ENCODE results near the gene SLC30A7.
A peak's percentile ranks its signal among the peaks of the same experiment; 100 is the strongest.
"Not testable (repeated sequence)": the region's sequence is repeated elsewhere in the genome, so short reads cannot be mapped to it uniquely, and the experiment has no call there.

The SLC30A7 gene

GRCh38 chr1:100895540-100896480, at the start of gene SLC30A7:
TSS of gene SLC30A7 (plus strand) at chr1:100896090. CDS start at chr1:100896263, 173 bp downstream.
- peak; percentile 90 to 99 (median 93) for DNase-seq (ENCODE audit: low read depth in 3 of 3, low spot score in 1 of 3)

GRCh38 chr1:100847361-100848082, 48.4 kb upstream of the SLC30A7 start:
- no peak for DNase-seq (ENCODE audit: low read depth in 3 of 3, low spot score in 1 of 3)

GRCh38 chr1:100851726-100852125, 44.2 kb upstream of the SLC30A7 start:
- DNase-seq (ENCODE audit: low read depth in 3 of 3, low spot score in 1 of 3) = no peak

- no peak for DNase-seq (ENCODE audit: low read depth in 3 of 3, low spot score in 1 of 3)
These were observed 42.9 kb upstream of the SLC30A7 start for GRCh38 chr1:100852976-100853375.

- DNase-seq (ENCODE audit: low read depth in 3 of 3, low spot score in 1 of 3) = not testable (repeated sequence)
These were observed 40.8 kb upstream of the SLC30A7 start for GRCh38 chr1:100855116-100855515.

GRCh38 chr1:100860397-100860991, 35.4 kb upstream of the SLC30A7 start:
- DNase-seq (ENCODE audit: low read depth in 3 of 3, low spot score in 1 of 3) = no peak

GRCh38 chr1:100861379-100861778, 34.5 kb upstream of the SLC30A7 start:
- no peak for DNase-seq (ENCODE audit: low read depth in 3 of 3, low spot score in 1 of 3)

GRCh38 chr1:100862591-100862990, 33.3 kb upstream of the SLC30A7 start:
- no peak for DNase-seq (ENCODE audit: low read depth in 3 of 3, low spot score in 1 of 3)

- no peak for DNase-seq (ENCODE audit: low read depth in 3 of 3, low spot score in 1 of 3)
These were observed 29.6 kb upstream of the SLC30A7 start for GRCh38 chr1:100866041-100866900.

- no peak for DNase-seq (ENCODE audit: low read depth in 3 of 3, low spot score in 1 of 3)
These were observed 29.0 kb upstream of the SLC30A7 start for GRCh38 chr1:100866901-100867206.

- no peak for DNase-seq (ENCODE audit: low read depth in 3 of 3, low spot score in 1 of 3)
These were observed 27.4 kb upstream of the SLC30A7 start for GRCh38 chr1:100868364-100868995.

- DNase-seq (ENCODE audit: low read depth in 3 of 3, low spot score in 1 of 3) = no peak
These were observed 25.9 kb upstream of the SLC30A7 start for GRCh38 chr1:100869996-100870395.

- no peak for DNase-seq (ENCODE audit: low read depth in 3 of 3, low spot score in 1 of 3)
These were observed 21.5 kb upstream of the SLC30A7 start for GRCh38 chr1:100874433-100874832.

- DNase-seq (ENCODE audit: low read depth in 3 of 3, low spot score in 1 of 3) = no peak
These were observed 20.7 kb upstream of the SLC30A7 start for GRCh38 chr1:100875228-100875627.

- no peak for DNase-seq (ENCODE audit: low read depth in 3 of 3, low spot score in 1 of 3)
These were observed 19.6 kb upstream of the SLC30A7 start for GRCh38 chr1:100876291-100876690.

- DNase-seq (ENCODE audit: low read depth in 3 of 3, low spot score in 1 of 3) = no peak
These were observed 16.5 kb upstream of the SLC30A7 start for GRCh38 chr1:100879422-100879821.

GRCh38 chr1:100881687-100882086, 14.2 kb upstream of the SLC30A7 start:
- DNase-seq (ENCODE audit: low read depth in 3 of 3, low spot score in 1 of 3) = no peak

GRCh38 chr1:100882698-100883097, 13.2 kb upstream of the SLC30A7 start:
- DNase-seq (ENCODE audit: low read depth in 3 of 3, low spot score in 1 of 3) = no peak

- no peak for DNase-seq (ENCODE audit: low read depth in 3 of 3, low spot score in 1 of 3)
These were observed 11.9 kb upstream of the SLC30A7 start for GRCh38 chr1:100883963-100884362.

- not testable (repeated sequence) for DNase-seq (ENCODE audit: low read depth in 3 of 3, low spot score in 1 of 3)
These were observed 6.9 kb upstream of the SLC30A7 start for GRCh38 chr1:100889007-100889406.

Data from stimulated activated CD4-positive, alpha-beta T cell treated with anti-CD3 and anti-CD28 coated beads, TNF-alpha, amount 100 ng/mL, for 1 hour (primary cell).